CD14-positive monocyte (primary cell): ENCODE results near the gene PWWP2B. TPM values are rescaled to one million over a fixed set of nuclear protein-coding genes. Genes with fewer than 3 reads are reported as not detected.

Experiments
- DNase-seq, 3 donors: peaks; one replicate each; pipeline ENCODE4 v3.0.0-alpha.2; 2011 to 2022
- H2AFZ ChIP-seq: 2 replicates; pipeline ENCODE4 v1.6.0; 2012; ENCODE audit warnings: mild to moderate bottlenecking, low read depth, low read length, inconsistent platforms; ENCODE audit not compliant: insufficient read depth, poor library complexity, severe bottlenecking
- H3K27ac ChIP-seq, 2 donors: 1 replicate in 1 of 2; 2 replicates in 1 of 2; pipeline ENCODE4 v1.5.1; 2012 to 2013; ENCODE audit warnings: low read length in 2 of 2, control low read depth in 1 of 2, inconsistent platforms in 1 of 2, low read depth in 1 of 2, mild to moderate bottlenecking in 1 of 2
- H3K27me3 ChIP-seq, 2 donors: one replicate each; pipeline versions ENCODE4 v1.6.0 to v1.6.1; 2011 to 2013; ENCODE audit warnings: low read length in 2 of 2; ENCODE audit not compliant: control insufficient read depth in 2 of 2, insufficient read depth in 2 of 2
- H3K36me3 ChIP-seq, 2 donors: replicated peaks in 1 of 2; 1 replicate in 1 of 2; 2 replicates in 1 of 2; pipeline versions ENCODE4 v1.5.1 to v1.6.1; 2012 to 2013; ENCODE audit warnings: low read length in 2 of 2, control low read depth in 1 of 2, inconsistent platforms in 1 of 2, mild to moderate bottlenecking in 1 of 2; ENCODE audit not compliant: insufficient read depth in 2 of 2, control insufficient read depth in 1 of 2
- H3K4me1 ChIP-seq, 2 donors: 1 replicate in 1 of 2; 2 replicates in 1 of 2; pipeline versions ENCODE4 v1.5.1 to v1.6.1; 2012 to 2013; ENCODE audit warnings: low read length in 2 of 2, control low read depth in 1 of 2, inconsistent platforms in 1 of 2, mild to moderate bottlenecking in 1 of 2, moderate library complexity in 1 of 2; ENCODE audit not compliant: insufficient read depth in 2 of 2, control insufficient read depth in 1 of 2
- H3K4me2 ChIP-seq: replicated peaks from 2 replicates; pipeline ENCODE3; 2012; ENCODE audit warnings: low read length, moderate library complexity, mild to moderate bottlenecking; ENCODE audit not compliant: poor library complexity, severe bottlenecking; ENCODE audit errors: extremely low read depth
- H3K4me3 ChIP-seq, 3 experiments: fragments of 200-600 bp in 1 of 3; sonication (generic) in 1 of 3; replicated peaks in 1 of 3; 1 replicate in 2 of 3; 2 replicates in 1 of 3; pipeline ENCODE4 v1.5.1; 2011 to 2013; ENCODE audit warnings: low read length in 3 of 3, mild to moderate bottlenecking in 3 of 3, control low read depth in 2 of 3, low read depth in 2 of 3, inconsistent platforms in 1 of 3, moderate library complexity in 1 of 3
- H3K79me2 ChIP-seq: 2 replicates; pipeline ENCODE4 v1.6.0; 2012; ENCODE audit warnings: mild to moderate bottlenecking, control low read depth, inconsistent platforms, low read length, moderate library complexity; ENCODE audit not compliant: insufficient read depth
- H3K9ac ChIP-seq: 2 replicates; pipeline ENCODE4 v1.6.0; 2017; ENCODE audit warnings: low read length, mild to moderate bottlenecking; ENCODE audit not compliant: insufficient read depth, poor library complexity, severe bottlenecking
- H3K9me3 ChIP-seq, 2 donors: replicated peaks in 1 of 2; 1 replicate in 1 of 2; 2 replicates in 1 of 2; pipeline versions ENCODE4 v1.5.1 to v1.6.1; 2012 to 2013; ENCODE audit warnings: low read length in 2 of 2, control low read depth in 1 of 2; ENCODE audit not compliant: control insufficient read depth in 1 of 2, insufficient read depth in 1 of 2
- H4K20me1 ChIP-seq: 2 replicates; pipeline ENCODE4 v1.6.0; 2012; ENCODE audit warnings: mild to moderate bottlenecking, low read length, control low read depth, moderate library complexity; ENCODE audit not compliant: insufficient read depth
- H3K27ac Mint-ChIP-seq, 7 donors: one replicate each; pipeline ENCODE4 v1.8.0; 2020; ENCODE audit warnings: mild to moderate bottlenecking in 7 of 7, mixed read lengths in 7 of 7, moderate library complexity in 6 of 7, inconsistent platforms in 2 of 7
- H3K27me3 Mint-ChIP-seq, 3 donors: one replicate each; pipeline ENCODE4 v1.8.0; 2021 to 2022; ENCODE audit warnings: low read depth in 3 of 3, mild to moderate bottlenecking in 3 of 3, mixed read lengths in 3 of 3, moderate library complexity in 3 of 3, inconsistent platforms in 1 of 3
- H3K36me3 Mint-ChIP-seq, 2 donors: one replicate each; pipeline ENCODE4 v1.8.0; 2020; ENCODE audit warnings: mixed read lengths in 2 of 2, inconsistent platforms in 1 of 2, mild to moderate bottlenecking in 1 of 2
- H3K4me1 Mint-ChIP-seq: one replicate; pipeline ENCODE4 v1.8.0; 2020; ENCODE audit warnings: mild to moderate bottlenecking, mixed read lengths
- H3K4me3 Mint-ChIP-seq, 2 donors: one replicate each; pipeline ENCODE4 v1.8.0; 2020; ENCODE audit warnings: mild to moderate bottlenecking in 2 of 2, mixed read lengths in 2 of 2, moderate library complexity in 1 of 2
- H3K9me3 Mint-ChIP-seq, 7 donors: one replicate each; pipeline ENCODE4 v1.8.0; 2020 to 2022; ENCODE audit warnings: mixed read lengths in 7 of 7, mild to moderate bottlenecking in 6 of 7, moderate library complexity in 6 of 7, inconsistent platforms in 2 of 7
- WGBS: methylation state at CpG from one replicate; pipeline ENCODE4 v1.1.5; 2013; ENCODE audit warnings: missing lambda C conversion rate; ENCODE audit not compliant: insufficient coverage; 5-methylcytosine and 5-hydroxymethylcytosine counted together
- intact Hi-C, 2 donors: fragments of 100-400 bp; cut with micrococcal nuclease; formaldehyde crosslinking; loops; one replicate each; pipeline versions ENCODE4 v1.15.0 to v1.15.1; 2023
- polyA plus RNA-seq, 3 donors: library from polyadenylated mRNA; depleted of rRNA in 1 of 3; unstranded in 2 of 3; stranded (reverse) in 1 of 3; fragments of 300-500 nt in 2 of 3; fragments of >200 nt in 1 of 3; fragmentation: Illumina TruSeq in 2 of 3; gene quantifications; 1 replicate in 2 of 3; 2 replicates in 1 of 3; pipeline ENCODE4 v1.2.3, GENCODE V29; 2012 to 2021
- TF ChIP-seq, protein P1 (sequence below): fragments of 200-600 bp; IDR thresholded peaks from one replicate; pipeline ENCODE4 v1.8.0; 2022; ENCODE audit warnings: antibody characterized with exemption, mild to moderate bottlenecking

The PWWP2B gene
- polyA plus RNA-seq, 3 donors = 2.4 to 6.9 (median 2.7) TPM

- H3K4me1 ChIP-seq = peaks cover 73 to 78% of the 10 kb centered on the region in 2 donors
- no peak for DNase-seq
- Mint-ChIP-seq H3K4me3 (peak overlapping the region in 1 of 2 donors; percentile 47), H3K9me3 (no peaks in the 10 kb centered on the region), H3K36me3 (no peaks in the 10 kb centered on the region), H3K27ac (peak overlapping the region; percentile 88 to 96 (median 92)), H3K4me1 (peaks cover 58% of the 10 kb centered on the region), H3K27me3 (peaks cover 0 to 2% (median 0%) of the 10 kb centered on the region in 3 donors)
- peak overlapping the region; percentile 63 for H2AFZ ChIP-seq
- peak overlapping the region; percentile 68 for H3K4me2 ChIP-seq
- intact Hi-C loops = loop anchor here (2.0 to 5.0 kb wide), 3 partner anchors 25 to 49 kb away; partner anchors contain the start of gene PWWP2B (in 1 of the 2)
- H3K36me3 ChIP-seq = no peaks in the 10 kb centered on the region
- 78% methylated on average over 10 of the region's 17 CpGs for WGBS
- peak overlapping the region in 1 of 3 experiments; percentile 63 for H3K4me3 ChIP-seq
- TF ChIP-seq, protein P1, sequence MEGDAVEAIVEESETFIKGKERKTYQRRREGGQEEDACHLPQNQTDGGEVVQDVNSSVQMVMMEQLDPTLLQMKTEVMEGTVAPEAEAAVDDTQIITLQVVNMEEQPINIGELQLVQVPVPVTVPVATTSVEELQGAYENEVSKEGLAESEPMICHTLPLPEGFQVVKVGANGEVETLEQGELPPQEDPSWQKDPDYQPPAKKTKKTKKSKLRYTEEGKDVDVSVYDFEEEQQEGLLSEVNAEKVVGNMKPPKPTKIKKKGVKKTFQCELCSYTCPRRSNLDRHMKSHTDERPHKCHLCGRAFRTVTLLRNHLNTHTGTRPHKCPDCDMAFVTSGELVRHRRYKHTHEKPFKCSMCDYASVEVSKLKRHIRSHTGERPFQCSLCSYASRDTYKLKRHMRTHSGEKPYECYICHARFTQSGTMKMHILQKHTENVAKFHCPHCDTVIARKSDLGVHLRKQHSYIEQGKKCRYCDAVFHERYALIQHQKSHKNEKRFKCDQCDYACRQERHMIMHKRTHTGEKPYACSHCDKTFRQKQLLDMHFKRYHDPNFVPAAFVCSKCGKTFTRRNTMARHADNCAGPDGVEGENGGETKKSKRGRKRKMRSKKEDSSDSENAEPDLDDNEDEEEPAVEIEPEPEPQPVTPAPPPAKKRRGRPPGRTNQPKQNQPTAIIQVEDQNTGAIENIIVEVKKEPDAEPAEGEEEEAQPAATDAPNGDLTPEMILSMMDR = no peak
- no peaks in the 10 kb centered on the region for H3K27me3 ChIP-seq
- no peaks in the 10 kb centered on the region for H4K20me1 ChIP-seq
- peak overlapping the region; percentile 79 to 87 for H3K27ac ChIP-seq
- peak overlapping the region; percentile 68 for H3K9ac ChIP-seq
- H3K79me2 ChIP-seq = no peaks in the 10 kb centered on the region
- no peaks in the 10 kb centered on the region for H3K9me3 ChIP-seq
Observed at GRCh38 chr10:132446195-132446581, 49.2 kb downstream of the PWWP2B start.

- 8% methylated on average over 17 of the region's 17 CpGs for WGBS
- peak; percentile 65 to 71 (median 66) for DNase-seq
- intact Hi-C loops = loop anchor here (2.0 to 5.0 kb wide), 3 partner anchors 26 to 50 kb away; partner anchors contain the start of gene PWWP2B (in 1 of the 2)
- Histone ChIP-seq H3K9me3 (no peaks in the 10 kb centered on the region), H4K20me1 (no peaks in the 10 kb centered on the region), H3K9ac (peak overlapping the region; percentile 68), H3K4me2 (peak overlapping the region; percentile 68), H3K27ac (peak overlapping the region; percentile 79 to 87), H3K79me2 (no peaks in the 10 kb centered on the region), H2AFZ (peak overlapping the region; percentile 63), H3K27me3 (no peaks in the 10 kb centered on the region), H3K4me1 (peaks cover 80 to 84% of the 10 kb centered on the region in 2 donors), H3K36me3 (no peaks in the 10 kb centered on the region), H3K4me3 (peak overlapping the region in 2 of 3 experiments; percentile 7 to 63)
- H3K9me3 Mint-ChIP-seq = no peaks in the 10 kb centered on the region
- peaks cover 65% of the 10 kb centered on the region for H3K4me1 Mint-ChIP-seq
- H3K36me3 Mint-ChIP-seq = no peaks in the 10 kb centered on the region
- peak overlapping the region; percentile 88 to 96 (median 92) for H3K27ac Mint-ChIP-seq
- H3K27me3 Mint-ChIP-seq = peaks cover 0 to 3% (median 2%) of the 10 kb centered on the region in 3 donors
- H3K4me3 Mint-ChIP-seq = peak overlapping the region; percentile 16 to 47
- TF ChIP-seq, protein P1 = peak; percentile 74
Observed at GRCh38 chr10:132446661-132447445, 49.9 kb downstream of the PWWP2B start.
